GM19455 (cell line): ENCODE results near the gene WDR64.
"Not testable (repeated sequence)": the region's sequence is repeated elsewhere in the genome, so short reads cannot be mapped to it uniquely, and the experiment has no call there.

ENCODE experiments used
- ATAC-seq: cut with Tn5 transposase; IDR thresholded peaks from one replicate; pipeline ENCODE4 v1.9.1; 2021; ENCODE audit not compliant: unreplicated experiment

Gene WDR64

GRCh38 chr1:241787691-241788090 is 135.6 kb downstream of the WDR64 start:
- ATAC-seq = no peak

GRCh38 chr1:241789061-241789460 is 137.0 kb downstream of the WDR64 start:
- ATAC-seq = no peak

- no peak for ATAC-seq
Observed at GRCh38 chr1:241799416-241799815, 147.3 kb downstream of the WDR64 start.

- ATAC-seq = no peak
Observed at GRCh38 chr1:241800640-241801039, 148.6 kb downstream of the WDR64 start.

GRCh38 chr1:241802863-241803262 is 150.8 kb downstream of the WDR64 start:
- ATAC-seq = no peak

DNA sequence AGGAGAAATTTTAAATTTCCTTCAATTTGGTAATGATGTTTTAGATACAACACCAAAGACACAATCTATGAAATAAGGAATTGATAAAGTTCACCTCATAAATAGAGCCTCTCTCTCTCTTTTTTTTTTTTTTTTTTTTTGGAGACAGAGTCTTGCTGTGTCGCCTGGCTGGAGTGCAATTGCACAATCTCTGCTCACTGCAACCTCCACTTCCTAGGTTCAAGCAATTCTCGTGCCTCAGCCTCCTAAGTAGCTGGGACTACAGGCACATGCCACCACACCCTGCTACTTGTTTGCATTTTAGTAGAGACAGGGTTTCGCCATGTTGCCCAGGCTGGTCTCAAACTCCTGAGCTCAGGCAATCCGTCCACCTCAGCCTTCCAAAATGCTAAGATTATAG is 152.6 kb downstream of the WDR64 start:
- not testable (repeated sequence) for ATAC-seq

DNA sequence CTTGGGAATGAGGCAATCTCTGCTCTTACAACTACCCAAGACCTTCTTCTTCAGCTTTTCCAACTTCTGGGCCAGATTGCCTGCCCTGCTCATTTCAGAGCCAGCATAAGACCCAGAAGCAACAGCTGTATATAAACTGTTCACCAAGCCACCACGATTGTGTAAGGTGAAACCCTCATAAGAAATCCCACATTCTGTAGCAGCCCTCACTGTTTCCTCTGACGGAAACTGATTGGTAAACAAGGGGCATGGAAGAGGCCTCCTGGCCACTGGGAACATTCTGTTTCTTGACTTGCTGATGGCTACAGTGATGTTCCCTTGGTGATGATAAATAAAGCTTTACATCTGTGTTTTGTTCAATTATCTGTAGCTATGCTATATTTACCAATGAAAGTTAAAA is 156.2 kb downstream of the WDR64 start:
- ATAC-seq = no peak

DNA sequence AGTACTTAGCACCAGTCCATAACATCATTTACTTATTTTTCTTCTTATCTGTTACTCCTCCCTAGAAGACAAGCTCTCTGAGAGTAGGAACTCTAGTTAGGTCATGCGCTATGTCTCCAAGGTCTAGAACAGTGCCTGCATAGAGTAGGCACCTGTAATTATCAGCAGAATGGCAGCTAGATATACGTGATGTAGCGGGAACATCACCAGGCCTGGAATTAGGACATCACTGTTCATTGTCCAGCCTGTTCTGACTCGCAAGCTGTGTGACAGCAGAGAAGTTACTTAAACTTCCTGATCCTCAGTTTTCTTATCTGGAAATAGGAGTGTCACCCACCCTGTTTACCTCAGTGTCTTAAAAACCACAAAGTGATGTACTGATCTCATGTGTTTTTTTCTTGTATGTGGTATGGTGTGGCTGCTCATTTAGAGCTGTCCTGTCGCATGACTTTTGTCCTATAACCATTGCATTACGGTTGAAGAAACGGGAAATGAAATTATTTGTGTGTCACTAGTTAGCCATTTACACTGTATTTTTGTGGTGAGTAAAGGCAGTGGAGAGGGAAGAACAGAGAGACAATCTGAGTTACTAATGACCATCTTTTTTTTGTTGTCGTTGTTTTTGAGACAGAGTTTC is 158.8 kb downstream of the WDR64 start:
- ATAC-seq = no peak

GRCh38 chr1:241813768-241814320 is 161.8 kb downstream of the WDR64 start:
- no peak for ATAC-seq

DNA sequence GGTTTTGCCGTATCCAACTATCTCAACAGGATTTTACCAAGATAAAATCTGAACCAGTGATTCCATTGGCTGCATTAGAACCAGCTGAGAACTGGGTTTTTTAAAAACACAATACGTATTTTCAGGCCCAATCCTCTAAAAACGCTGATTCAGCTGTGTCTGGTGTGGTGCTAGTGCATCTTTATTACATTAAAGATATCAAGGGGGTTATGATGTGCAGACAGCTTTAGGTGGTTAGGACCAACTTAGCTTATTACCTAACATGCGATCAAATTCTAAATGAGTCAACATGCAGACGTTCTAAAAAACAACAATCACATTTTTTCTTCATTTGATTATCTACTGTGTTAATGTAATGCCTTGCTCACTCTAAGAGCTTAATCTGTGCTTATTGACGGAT is 163.9 kb downstream of the WDR64 start:
- ATAC-seq = no peak

- no peak for ATAC-seq
Observed at GRCh38 chr1:241817331-241817792, 165.3 kb downstream of the WDR64 start.

DNA sequence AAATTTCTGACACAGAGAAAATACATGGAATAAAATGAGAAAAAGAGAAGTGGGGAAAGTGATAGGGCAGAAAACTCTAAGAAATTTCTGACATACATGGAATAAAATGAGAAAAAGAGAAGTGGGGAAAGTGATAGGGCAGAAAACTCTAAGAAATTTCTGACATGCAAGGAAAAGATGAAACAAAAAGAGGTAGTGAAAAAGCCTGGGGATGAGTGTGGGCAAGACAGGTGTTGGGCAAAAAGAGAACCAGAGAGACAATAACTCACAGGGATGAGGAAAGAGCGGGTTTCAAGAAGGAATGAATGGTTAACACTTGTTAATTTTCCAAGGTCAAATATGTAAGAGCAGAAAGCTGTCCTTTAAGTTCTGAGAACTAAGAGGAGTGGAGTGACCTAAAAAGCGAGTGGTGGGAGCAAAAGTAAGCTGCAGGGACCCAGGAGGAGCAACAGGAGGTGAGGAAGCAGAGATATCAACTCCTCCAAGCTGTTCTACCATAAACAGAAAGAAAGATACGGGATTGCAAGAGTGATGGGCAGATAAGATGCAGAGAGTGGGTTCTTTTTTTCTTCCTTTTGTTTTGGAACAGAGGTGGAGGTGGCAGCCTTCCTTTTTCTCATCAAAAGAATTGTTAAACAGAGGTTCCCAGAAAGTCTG is 166.0 kb downstream of the WDR64 start:
- ATAC-seq = no peak

- ATAC-seq = no peak
Observed at GRCh38 chr1:241819340-241819866, 167.3 kb downstream of the WDR64 start.

DNA sequence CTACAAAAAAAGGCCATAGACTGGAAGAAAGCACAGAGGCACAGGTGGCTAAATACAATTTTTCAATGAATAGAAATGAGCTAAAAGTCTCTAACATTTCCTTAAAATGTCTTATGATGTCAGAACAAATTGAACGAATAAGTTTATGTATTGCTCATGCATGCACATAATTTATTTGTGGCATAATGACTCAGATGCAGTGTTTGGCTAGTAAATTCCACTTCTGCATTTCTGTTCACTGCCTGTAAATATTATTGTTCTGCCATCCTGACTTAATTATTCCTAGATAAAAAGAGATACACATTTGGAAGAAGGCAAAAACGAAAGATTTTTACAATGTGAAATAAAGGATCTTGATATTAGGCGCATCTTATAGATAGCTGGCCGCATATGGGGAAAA is 169.3 kb downstream of the WDR64 start:
- ATAC-seq = no peak

GRCh38 chr1:241822846-241823245 is 170.8 kb downstream of the WDR64 start:
- ATAC-seq = no peak

DNA sequence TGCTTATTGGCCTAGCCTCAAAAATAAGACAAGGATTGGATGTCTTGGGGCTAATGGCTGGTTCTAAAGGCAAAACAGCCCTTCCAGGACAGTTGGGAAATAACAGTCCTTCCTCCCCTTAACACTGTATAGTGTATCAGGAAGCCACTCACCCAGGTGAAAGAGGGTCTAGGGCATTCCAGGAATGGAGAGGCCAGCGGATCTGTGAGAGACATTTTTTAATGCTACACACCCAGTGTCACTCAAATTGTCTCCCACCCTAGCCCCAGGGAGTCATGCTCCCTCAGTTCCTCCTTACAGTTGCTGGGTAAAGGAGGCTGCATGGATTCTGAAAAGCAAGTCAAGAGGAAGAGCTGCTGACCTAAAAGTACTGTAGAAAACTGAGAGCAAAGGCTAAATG is 171.8 kb downstream of the WDR64 start:
- no peak for ATAC-seq

DNA sequence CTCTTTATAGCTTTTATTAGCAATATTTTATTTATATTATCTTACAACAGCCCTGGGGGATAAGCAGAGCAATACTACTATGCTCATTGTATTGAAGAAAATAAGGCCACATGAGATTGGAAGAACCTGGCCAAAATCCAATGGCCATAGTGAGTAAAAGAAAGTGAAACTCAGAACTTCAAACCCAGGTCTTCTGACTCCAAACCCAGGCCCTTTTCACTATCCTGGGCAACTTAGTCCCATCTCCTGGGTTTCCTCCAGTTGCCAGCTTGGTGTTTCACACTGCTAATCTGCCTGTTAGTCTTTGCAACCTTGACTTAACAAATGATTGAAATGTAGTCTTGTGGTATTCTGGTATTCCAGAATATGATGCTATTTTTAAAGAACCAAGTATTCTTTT is 173.5 kb downstream of the WDR64 start:
- no peak for ATAC-seq

DNA sequence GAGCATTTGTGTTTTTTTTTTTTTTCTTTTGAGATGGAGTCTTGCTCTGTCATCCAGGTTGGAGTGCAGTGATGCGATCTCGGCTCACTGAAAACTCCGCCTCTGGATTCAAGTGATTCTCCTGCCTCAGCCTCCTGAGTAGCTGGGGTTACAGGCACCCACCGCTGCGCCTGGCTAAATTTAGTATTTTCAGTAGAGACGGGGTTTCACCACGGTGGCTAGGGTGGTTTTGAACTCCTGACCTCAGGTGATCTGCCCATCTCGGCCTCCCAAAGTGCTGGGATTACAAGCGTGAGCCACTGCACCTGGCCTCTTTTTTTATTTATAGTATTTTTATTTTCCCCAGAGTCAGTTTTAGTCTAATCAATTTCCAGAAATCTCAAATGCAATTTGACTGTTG is 174.5 kb downstream of the WDR64 start:
- not testable (repeated sequence) for ATAC-seq

DNA sequence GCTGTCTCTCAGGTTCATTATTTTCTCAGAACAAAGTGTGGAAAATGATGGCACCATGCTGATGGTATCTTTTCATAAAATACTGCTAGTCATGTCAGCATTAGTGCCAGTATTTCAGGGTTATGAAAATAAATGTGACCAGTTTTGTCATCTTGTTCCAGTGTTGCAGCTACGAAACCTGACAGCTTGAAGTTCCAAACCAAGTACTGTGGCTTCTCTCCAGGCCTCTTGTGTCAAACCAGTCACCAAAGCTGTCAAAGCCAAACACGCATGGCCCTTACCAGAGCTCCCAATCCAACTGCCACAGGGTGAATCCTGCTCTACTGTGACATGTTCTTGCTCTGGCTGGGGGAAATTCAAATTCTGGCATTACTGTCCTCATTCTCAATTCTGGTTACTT is 175.2 kb downstream of the WDR64 start:
- ATAC-seq = no peak

DNA sequence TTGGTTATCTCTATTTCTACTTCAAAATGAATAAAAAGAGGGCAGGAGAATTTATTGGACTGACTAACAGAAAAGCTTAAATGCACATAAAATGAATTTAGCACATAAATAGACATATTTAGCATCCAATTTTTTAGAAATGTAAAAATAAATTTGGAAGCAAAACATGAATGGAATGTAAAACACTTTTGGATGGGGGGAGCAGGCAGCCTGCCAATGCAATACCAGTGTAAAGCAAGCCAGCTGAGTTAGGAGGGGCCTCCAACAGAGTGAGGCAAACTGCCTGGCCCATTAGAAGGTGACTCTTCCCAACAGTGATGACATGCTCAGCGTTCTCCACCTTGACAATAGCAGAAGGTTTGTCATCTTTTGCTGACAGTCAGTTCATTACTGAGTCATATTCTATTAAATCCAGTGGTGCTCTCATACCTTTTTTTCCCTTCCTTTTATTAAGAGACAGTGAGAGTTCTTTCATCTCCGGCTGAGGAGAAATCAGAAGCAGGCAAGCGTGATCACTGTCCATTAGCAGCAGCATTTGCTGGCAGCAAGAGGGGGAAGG is 176.5 kb downstream of the WDR64 start:
- ATAC-seq = no peak

DNA sequence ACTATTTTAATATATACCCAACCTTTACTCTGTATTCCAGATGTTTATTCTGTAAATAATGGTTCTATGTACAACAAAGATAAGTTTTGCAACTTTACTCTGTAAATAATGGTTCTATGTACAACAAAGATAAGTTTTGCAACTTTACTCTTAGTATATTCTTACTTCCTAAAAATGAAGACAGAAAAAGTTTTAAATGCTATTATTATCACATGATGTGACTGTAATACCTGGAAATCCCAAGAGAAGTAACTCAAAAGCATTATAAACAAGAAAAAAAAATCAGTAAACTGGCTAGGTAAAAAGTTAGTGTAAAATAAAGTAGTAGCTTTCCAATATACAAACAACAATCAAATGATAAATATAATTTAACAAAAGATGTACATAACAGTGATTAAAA is 177.4 kb downstream of the WDR64 start:
- no peak for ATAC-seq
